Measurements from ENCODE around the gene MAPKAPK3.
"Not testable (repeated sequence)": the region's sequence is repeated elsewhere in the genome, so short reads cannot be mapped to it uniquely, and the experiment has no call there.

The MAPKAPK3 gene

DNA sequence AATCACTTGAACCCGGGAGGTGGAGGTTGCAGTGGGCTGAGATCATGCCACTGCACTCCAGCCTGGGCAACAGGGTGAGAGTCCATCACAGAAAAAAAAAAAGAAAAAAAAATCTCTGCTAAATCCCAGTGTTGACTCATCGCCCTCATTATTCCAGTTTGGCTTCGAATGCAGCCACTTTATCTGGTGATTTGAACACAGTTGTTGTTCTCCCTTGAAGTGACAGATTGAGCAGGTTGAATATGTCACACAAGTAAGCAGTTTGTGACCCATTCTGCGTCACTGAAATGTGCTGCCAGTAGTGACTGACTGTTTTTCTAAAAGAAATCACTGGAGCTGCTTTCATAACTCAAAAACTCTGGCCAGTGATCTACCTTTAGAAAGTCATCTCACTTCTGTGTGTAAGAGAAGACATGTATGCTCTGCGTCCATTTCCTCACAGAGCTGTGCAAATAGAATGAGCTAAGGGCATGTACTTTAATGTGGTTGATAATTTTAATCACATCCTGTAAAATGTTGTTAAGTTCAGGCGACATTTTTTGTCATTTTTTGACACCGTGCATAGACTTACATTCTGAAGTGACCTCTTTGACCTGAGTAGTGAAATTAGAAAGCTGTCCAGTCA is 70.3 kb downstream of the MAPKAPK3 start:
- Histone ChIP-seq H3K9me3 (ENCODE audit: insufficient read depth, low read depth, low read length) (no peaks in the 10 kb centered on the region), H3K9ac (ENCODE audit: low read depth, low read length, poor library complexity, severe bottlenecking) (no peak overlapping the region), H3K4me2 (ENCODE audit: low read depth, low read length, poor library complexity, severe bottlenecking) (no peak overlapping the region), H3K9me2 (replicated peaks; ENCODE audit: low read depth, low read length) (no peaks in the 10 kb centered on the region), H3K27me3 (ENCODE audit: insufficient read depth, low read length, poor library complexity, severe bottlenecking) (no peaks in the 10 kb centered on the region), H3K79me2 (ENCODE audit: insufficient read depth, low read length) (no peaks in the 10 kb centered on the region), H4K20me1 (ENCODE audit: insufficient read depth, low read length, poor library complexity, severe bottlenecking) (no peaks in the 10 kb centered on the region), H2AFZ (ENCODE audit: low read length) (no peak overlapping the region), H3K4me3 (ENCODE audit: low read length, poor library complexity, severe bottlenecking) (no peak overlapping the region), H3K36me3 (ENCODE audit: insufficient read depth, low read length) (no peaks in the 10 kb centered on the region), H3F3A (ENCODE audit: low read depth) (no peaks in the 10 kb centered on the region), H3K4me1 (ENCODE audit: insufficient read depth, low read length, poor library complexity, severe bottlenecking) (no peaks in the 10 kb centered on the region)
- TF ChIP-seq EZH2phosphoT487 (IDR thresholded peaks at IDR 0.05; ENCODE audit: borderline replicate concordance), result no peak
- TF ChIP-seq, protein P1, sequence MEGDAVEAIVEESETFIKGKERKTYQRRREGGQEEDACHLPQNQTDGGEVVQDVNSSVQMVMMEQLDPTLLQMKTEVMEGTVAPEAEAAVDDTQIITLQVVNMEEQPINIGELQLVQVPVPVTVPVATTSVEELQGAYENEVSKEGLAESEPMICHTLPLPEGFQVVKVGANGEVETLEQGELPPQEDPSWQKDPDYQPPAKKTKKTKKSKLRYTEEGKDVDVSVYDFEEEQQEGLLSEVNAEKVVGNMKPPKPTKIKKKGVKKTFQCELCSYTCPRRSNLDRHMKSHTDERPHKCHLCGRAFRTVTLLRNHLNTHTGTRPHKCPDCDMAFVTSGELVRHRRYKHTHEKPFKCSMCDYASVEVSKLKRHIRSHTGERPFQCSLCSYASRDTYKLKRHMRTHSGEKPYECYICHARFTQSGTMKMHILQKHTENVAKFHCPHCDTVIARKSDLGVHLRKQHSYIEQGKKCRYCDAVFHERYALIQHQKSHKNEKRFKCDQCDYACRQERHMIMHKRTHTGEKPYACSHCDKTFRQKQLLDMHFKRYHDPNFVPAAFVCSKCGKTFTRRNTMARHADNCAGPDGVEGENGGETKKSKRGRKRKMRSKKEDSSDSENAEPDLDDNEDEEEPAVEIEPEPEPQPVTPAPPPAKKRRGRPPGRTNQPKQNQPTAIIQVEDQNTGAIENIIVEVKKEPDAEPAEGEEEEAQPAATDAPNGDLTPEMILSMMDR (conservative IDR thresholded peaks at IDR 0.05; ENCODE audit: low read length), result no peak

DNA sequence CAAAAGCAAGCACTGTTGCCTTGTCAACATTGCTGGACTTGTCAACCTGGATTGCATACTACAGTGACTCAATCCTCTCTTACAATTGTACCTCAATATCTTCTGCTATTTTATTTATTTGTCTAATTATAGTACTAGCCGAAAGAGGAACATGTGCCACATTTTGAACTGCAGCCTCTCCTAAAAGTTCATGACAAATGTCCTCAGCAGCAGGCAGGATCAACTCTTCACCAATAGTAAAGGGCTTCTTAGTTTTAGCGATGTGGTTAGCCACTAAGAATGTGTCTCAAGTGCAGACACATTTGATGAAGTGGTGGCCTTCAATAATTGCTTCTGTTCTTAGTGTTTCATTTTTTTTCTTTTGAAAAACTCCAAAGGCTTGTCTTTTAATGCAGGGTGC is 71.0 kb downstream of the MAPKAPK3 start:
- Histone ChIP-seq H3K36me3 (ENCODE audit: insufficient read depth, low read length) (no peaks in the 10 kb centered on the region), H3F3A (ENCODE audit: low read depth) (no peaks in the 10 kb centered on the region), H3K27me3 (ENCODE audit: insufficient read depth, low read length, poor library complexity, severe bottlenecking) (no peaks in the 10 kb centered on the region), H3K4me1 (ENCODE audit: insufficient read depth, low read length, poor library complexity, severe bottlenecking) (no peaks in the 10 kb centered on the region), H3K4me3 (ENCODE audit: low read length, poor library complexity, severe bottlenecking) (no peak overlapping the region), H2AFZ (ENCODE audit: low read length) (no peak overlapping the region), H3K9ac (ENCODE audit: low read depth, low read length, poor library complexity, severe bottlenecking) (no peak overlapping the region), H4K20me1 (ENCODE audit: insufficient read depth, low read length, poor library complexity, severe bottlenecking) (no peaks in the 10 kb centered on the region), H3K9me2 (replicated peaks; ENCODE audit: low read depth, low read length) (no peaks in the 10 kb centered on the region), H3K4me2 (ENCODE audit: low read depth, low read length, poor library complexity, severe bottlenecking) (no peak overlapping the region), H3K79me2 (ENCODE audit: insufficient read depth, low read length) (no peaks in the 10 kb centered on the region), H3K9me3 (ENCODE audit: insufficient read depth, low read depth, low read length) (no peaks in the 10 kb centered on the region)
- TF ChIP-seq, protein P1 (conservative IDR thresholded peaks at IDR 0.05; ENCODE audit: low read length), result no peak
- TF ChIP-seq EZH2phosphoT487 (IDR thresholded peaks at IDR 0.05; ENCODE audit: borderline replicate concordance), result no peak

DNA sequence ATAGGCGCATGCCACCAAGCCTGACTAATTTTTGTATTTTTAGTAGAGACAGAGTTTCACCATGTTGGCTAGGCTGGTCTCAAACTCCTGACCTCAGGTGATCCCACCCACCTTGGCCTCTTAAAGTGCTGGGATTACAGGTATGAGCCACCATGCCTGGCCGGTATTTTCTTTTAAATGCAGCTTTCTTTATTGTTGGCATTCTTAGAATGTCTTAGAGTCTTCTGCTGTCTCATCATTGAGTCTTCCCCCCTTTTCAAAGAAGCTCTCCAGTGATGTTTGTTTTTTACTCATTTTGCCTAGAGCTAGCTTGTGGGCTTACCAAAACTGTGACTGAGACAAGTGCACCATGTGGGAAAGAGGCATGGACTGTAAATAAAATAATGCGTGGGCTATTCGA is 71.7 kb downstream of the MAPKAPK3 start:
- not testable (repeated sequence) for H3K9me3 ChIP-seq (ENCODE audit: insufficient read depth, low read depth, low read length); H3K4me2 ChIP-seq (ENCODE audit: low read depth, low read length, poor library complexity, severe bottlenecking); H3K79me2 ChIP-seq (ENCODE audit: insufficient read depth, low read length); H3K9ac ChIP-seq (ENCODE audit: low read depth, low read length, poor library complexity, severe bottlenecking); H3K4me3 ChIP-seq (ENCODE audit: low read length, poor library complexity, severe bottlenecking); H3K27me3 ChIP-seq (ENCODE audit: insufficient read depth, low read length, poor library complexity, severe bottlenecking); H3K4me1 ChIP-seq (ENCODE audit: insufficient read depth, low read length, poor library complexity, severe bottlenecking); H3K36me3 ChIP-seq (ENCODE audit: insufficient read depth, low read length); H3F3A ChIP-seq (ENCODE audit: low read depth); H3K9me2 ChIP-seq (replicated peaks; ENCODE audit: low read depth, low read length); H4K20me1 ChIP-seq (ENCODE audit: insufficient read depth, low read length, poor library complexity, severe bottlenecking); H2AFZ ChIP-seq (ENCODE audit: low read length)

DNA sequence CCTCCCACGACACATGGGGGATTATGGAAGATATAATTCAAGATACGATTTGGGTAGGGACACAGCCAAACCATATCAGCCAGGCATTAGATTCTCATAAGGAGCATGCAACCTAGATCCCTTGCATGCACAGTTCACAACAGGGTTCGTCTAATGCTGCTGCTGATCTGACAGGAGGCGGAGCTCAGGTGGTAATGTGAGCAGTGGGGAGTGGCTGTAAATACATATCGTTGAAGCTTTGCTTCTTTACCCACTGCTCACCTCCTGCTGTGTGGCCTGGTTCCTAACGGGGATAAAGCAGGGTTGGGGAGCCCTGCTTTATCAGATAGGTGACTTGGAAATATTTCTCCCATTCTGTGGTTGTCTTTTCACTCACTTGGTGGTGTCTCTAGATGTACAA is 72.6 kb downstream of the MAPKAPK3 start:
- H4K20me1 ChIP-seq (ENCODE audit: insufficient read depth, low read length, poor library complexity, severe bottlenecking), result no peaks in the 10 kb centered on the region
- no peaks in the 10 kb centered on the region for H3K36me3 ChIP-seq (ENCODE audit: insufficient read depth, low read length)
- H3K9me3 ChIP-seq (ENCODE audit: insufficient read depth, low read depth, low read length), result no peaks in the 10 kb centered on the region
- H3K79me2 ChIP-seq (ENCODE audit: insufficient read depth, low read length), result no peaks in the 10 kb centered on the region
- H3F3A ChIP-seq (ENCODE audit: low read depth), result no peaks in the 10 kb centered on the region
- H3K4me3 ChIP-seq (ENCODE audit: low read length, poor library complexity, severe bottlenecking), result no peak overlapping the region
- TF ChIP-seq, protein P1 (conservative IDR thresholded peaks at IDR 0.05; ENCODE audit: low read length), result no peak
- no peak for TF ChIP-seq EZH2phosphoT487 (IDR thresholded peaks at IDR 0.05; ENCODE audit: borderline replicate concordance)
- no peaks in the 10 kb centered on the region for H3K27me3 ChIP-seq (ENCODE audit: insufficient read depth, low read length, poor library complexity, severe bottlenecking)
- no peak overlapping the region for H3K9ac ChIP-seq (ENCODE audit: low read depth, low read length, poor library complexity, severe bottlenecking)
- H2AFZ ChIP-seq (ENCODE audit: low read length), result no peak overlapping the region
- no peaks in the 10 kb centered on the region for H3K9me2 ChIP-seq (replicated peaks; ENCODE audit: low read depth, low read length)
- no peaks in the 10 kb centered on the region for H3K4me1 ChIP-seq (ENCODE audit: insufficient read depth, low read length, poor library complexity, severe bottlenecking)
- no peak overlapping the region for H3K4me2 ChIP-seq (ENCODE audit: low read depth, low read length, poor library complexity, severe bottlenecking)
